ENCODE data around the gene DUSP8.

The DUSP8 gene

GRCh38 chr11:1565173-1565903 lies 6.7 kb downstream of the DUSP8 start:
- DNase-seq = no peak

- no peak for DNase-seq
Measured at GRCh38 chr11:1564535-1565172, 7.4 kb downstream of the DUSP8 start.

- no peak for DNase-seq
Measured at GRCh38 chr11:1563697-1564534, 8.2 kb downstream of the DUSP8 start.

- no peak for DNase-seq
Measured at GRCh38 chr11:1563149-1563638, 8.9 kb downstream of the DUSP8 start.

- no peak for DNase-seq
Measured at GRCh38 chr11:1562469-1563148, 9.5 kb downstream of the DUSP8 start.

- DNase-seq = no peak
Measured at GRCh38 chr11:1561955-1562354, 10.1 kb downstream of the DUSP8 start.

GRCh38 chr11:1561266-1561665 lies 10.8 kb downstream of the DUSP8 start:
- no peak for DNase-seq

GRCh38 chr11:1560649-1561251 lies 11.3 kb downstream of the DUSP8 start:
- no peak for DNase-seq

GRCh38 chr11:1560002-1560648 lies 11.9 kb downstream of the DUSP8 start:
- no peak for DNase-seq

- no peak for DNase-seq
Measured at GRCh38 chr11:1559111-1559951, 12.7 kb downstream of the DUSP8 start.

- no peak for DNase-seq
Measured at GRCh38 chr11:1558775-1559110, 13.3 kb downstream of the DUSP8 start.

- no peak for DNase-seq
Measured at GRCh38 chr11:1557904-1558774, 13.9 kb downstream of the DUSP8 start.

- no peak for DNase-seq
Measured at GRCh38 chr11:1557051-1557884, 14.8 kb downstream of the DUSP8 start.

GRCh38 chr11:1556278-1556902 lies 15.7 kb downstream of the DUSP8 start:
- DNase-seq = no peak

- DNase-seq = no peak
Measured at GRCh38 chr11:1555713-1556153, 16.3 kb downstream of the DUSP8 start.

- DNase-seq = no peak
Measured at GRCh38 chr11:1554981-1555712, 16.9 kb downstream of the DUSP8 start.

- no peak for DNase-seq
Measured at GRCh38 chr11:1553808-1554594, 18.1 kb downstream of the DUSP8 start.
